Psoas muscle (tissue), 8 donors: ENCODE measurements around the gene SPATA21. TPM values are rescaled to one million over a fixed set of nuclear protein-coding genes. Genes with fewer than 3 reads are reported as not detected.

Experiments
- ATAC-seq, 4 donors: fragments of 200-7000 bp; cut with Tn5 transposase; one replicate each; pipeline ENCODE4 v1.9.1; 2020; ENCODE audit warnings: moderate library complexity in 3 of 4, mild to moderate bottlenecking in 2 of 4
- DNase-seq, 2 donors: peaks; one replicate each; pipeline ENCODE4 v3.0.0-alpha.2; 2020
- H3K27ac ChIP-seq: fragments of 200-600 bp; one replicate; pipeline ENCODE4 v1.8.0; 2022
- H3K27me3 ChIP-seq, 3 donors: fragments of 200-600 bp in 1 of 3; one replicate each; pipeline versions ENCODE4 v1.6.1 to v1.8.0; 2013 to 2022; ENCODE audit warnings: low read length in 2 of 3, mild to moderate bottlenecking in 2 of 3, moderate library complexity in 1 of 3; ENCODE audit not compliant: insufficient read depth in 3 of 3
- H3K36me3 ChIP-seq, 2 donors: fragments of 200-600 bp in 1 of 2; one replicate each; pipeline versions ENCODE4 v1.6.1 to v1.8.0; 2013 to 2022; ENCODE audit warnings: low read depth in 1 of 2, mild to moderate bottlenecking in 1 of 2, moderate library complexity in 1 of 2; ENCODE audit not compliant: insufficient read depth in 1 of 2
- H3K4me1 ChIP-seq: fragments of 200-600 bp; one replicate; pipeline ENCODE4 v1.8.0; 2022
- H3K4me3 ChIP-seq: fragments of 200-600 bp; one replicate; pipeline ENCODE4 v1.8.0; 2022; ENCODE audit warnings: mild to moderate bottlenecking
- H3K9me3 ChIP-seq: fragments of 200-600 bp; one replicate; pipeline ENCODE4 v1.8.0; 2022
- CTCF ChIP-seq: fragments of 200-600 bp; IDR thresholded peaks from one replicate; pipeline ENCODE4 v1.8.0; 2022; ENCODE audit warnings: antibody characterized with exemption
- WGBS, 3 donors: extraction: QIAGEN DNeasy Blood & Tissue Kit; methylation state at CpG; one replicate each; pipeline versions ENCODE4 v1.1.6 to v1.1.7; 2013; 5-methylcytosine and 5-hydroxymethylcytosine counted together
- intact Hi-C, 2 donors: fragments of 100-400 bp; cut with DNase I; formaldehyde crosslinking; loops; one replicate each; pipeline versions ENCODE4 v1.11.0 to v1.14.2; 2022
- polyA plus RNA-seq, 3 donors: library from polyadenylated mRNA; stranded (reverse); fragments of 200-250 nt; gene quantifications; one replicate each; pipeline ENCODE4 v1.2.3, GENCODE V29; 2013
- total RNA-seq, 4 donors: library from RNA; stranded (reverse); fragmentation: NEBNext Ultra II Directional in 2 of 4; extraction: Animal tissue kit (Norgen Biotek cat#: 25700) in 2 of 4; gene quantifications; one replicate each; pipeline versions ENCODE4 v1.2.1 to v1.2.4, GENCODE V29; 2021 to 2023
- donor health status: healthy with polysubstance abuse.
- donor health status: DM: no; HTN: no; CAD: no; lungs with moderate emphysema.
- donor health status: Bipolar disorder and iron deficiency.
- donor health status: healthy.
- donor health status: DM: yes; HTN: yes; CAD: no.
- donor health status: DM: no; HTN: no; CAD: no.
- donor health status: DM: no; HTN: no; CAD: no.
- donor health status: DM: yes; HTN: yes; CAD: no.

SPATA21 gene
- total and polyA plus RNA-seq, 7 donors: 0.21 to 0.52 (median 0.44) TPM; not detected in 4

GRCh38 chr1:16418823-16419425 lies 18.3 kb downstream of the SPATA21 start:
- intact Hi-C loops: no loop called here
- Histone ChIP-seq H3K36me3 (no peaks in the 10 kb centered on the region), H3K4me3 (no peak overlapping the region), H3K4me1 (no peaks in the 10 kb centered on the region), H3K27ac (no peak overlapping the region), H3K9me3 (no peaks in the 10 kb centered on the region), H3K27me3 (no peaks in the 10 kb centered on the region)
- ATAC-seq (no peak), DNase-seq (no peak)
- WGBS, 3 donors: 81 to 90% (median 88%) methylated on average over 7 of the region's 7 CpGs
- TF ChIP-seq CTCF: no peak

- H3K4me1 ChIP-seq: no peaks in the 10 kb centered on the region
- no peak for ATAC-seq
Observed at GRCh38 chr1:16413191-16413590, 24.0 kb downstream of the SPATA21 start.

GRCh38 chr1:16410803-16411202 lies 26.4 kb downstream of the SPATA21 start:
- Histone ChIP-seq H3K4me1 (no peaks in the 10 kb centered on the region), H3K9me3 (no peaks in the 10 kb centered on the region), H3K27ac (no peak overlapping the region), H3K27me3 (no peaks in the 10 kb centered on the region), H3K4me3 (no peak overlapping the region), H3K36me3 (no peaks in the 10 kb centered on the region)
- 96 to 99% (median 97%) methylated on average over 5 of the region's 5 CpGs for WGBS, 3 donors
- intact Hi-C loops: no loop called here
- DNase-seq: no peak
- TF ChIP-seq CTCF: no peak
- no peak for ATAC-seq

More at GRCh38 chr1:16413191-16413590, 24.0 kb downstream of the SPATA21 start:
- H3K27me3 ChIP-seq: no peaks in the 10 kb centered on the region
- no peak overlapping the region for H3K27ac ChIP-seq
- no peak overlapping the region for H3K4me3 ChIP-seq
- H3K9me3 ChIP-seq: no peaks in the 10 kb centered on the region
- H3K36me3 ChIP-seq: no peaks in the 10 kb centered on the region
- TF ChIP-seq CTCF: no peak
- WGBS, 3 donors: 62 to 66% (median 66%) methylated on average over 3 of the region's 3 CpGs
- intact Hi-C loops: no loop called here
- DNase-seq: no peak

GRCh38 chr1:16409536-16410152 lies 27.6 kb downstream of the SPATA21 start:
- no peak overlapping the region for H3K27ac ChIP-seq
- no peak overlapping the region for H3K4me3 ChIP-seq
- DNase-seq (no peak), ATAC-seq (no peak)
- no peak for TF ChIP-seq CTCF
- no peaks in the 10 kb centered on the region for H3K27me3 ChIP-seq
- no peaks in the 10 kb centered on the region for H3K36me3 ChIP-seq
- intact Hi-C loops: no loop called here
- H3K9me3 ChIP-seq: no peaks in the 10 kb centered on the region
- WGBS, 3 donors: 81 to 86% (median 82%) methylated on average over 21 to 25 of the region's 25 CpGs
- H3K4me1 ChIP-seq: no peaks in the 10 kb centered on the region
